Activated CD4-positive, alpha-beta T cell treated with anti-CD3 and anti-CD28 coated beads, Interleukin-2, amount 10 ng/mL, durations not matched to agents 7 days and 5 days (primary cell): ENCODE measurements around the gene ZNF345. TPM values are rescaled to one million over a fixed set of nuclear protein-coding genes. Genes with fewer than 3 reads are reported as not detected.

Experiments
- CTCF ChIA-PET: fragments of 350-600 bp; sonication (Branson Sonifier 250); formaldehyde crosslinking; loops from one replicate; lab custom pipeline; 2021; ENCODE audit warnings: antibody characterized with exemption; lab: Charles Lee
- POLR2A ChIA-PET: fragments of 350-600 bp; sonication (Branson Sonifier 250); formaldehyde crosslinking; loops from one replicate; lab custom pipeline; 2021; ENCODE audit warnings: antibody characterized with exemption; lab: Charles Lee
- DNase-seq: peaks from one replicate; pipeline ENCODE4 v3.0.0-alpha.2; 2020
- H3K27ac Mint-ChIP-seq: one replicate; pipeline ENCODE4 v1.8.0; 2021; ENCODE audit warnings: mild to moderate bottlenecking, moderate library complexity, mixed read lengths
- H3K27me3 Mint-ChIP-seq: one replicate; pipeline ENCODE4 v1.8.0; 2021; ENCODE audit warnings: mixed read lengths
- H3K36me3 Mint-ChIP-seq: one replicate; pipeline ENCODE4 v1.8.0; 2021; ENCODE audit warnings: low read depth, mixed read lengths
- H3K4me1 Mint-ChIP-seq: one replicate; pipeline ENCODE4 v1.8.0; 2021; ENCODE audit warnings: mixed read lengths
- H3K4me3 Mint-ChIP-seq: one replicate; pipeline ENCODE4 v1.8.0; 2021; ENCODE audit warnings: mild to moderate bottlenecking, moderate library complexity, mixed read lengths
- H3K9me3 Mint-ChIP-seq: one replicate; pipeline ENCODE4 v1.8.0; 2021; ENCODE audit warnings: mixed read lengths
- total RNA-seq, 2 experiments: library from RNA; stranded (reverse); gene quantifications; one replicate each; pipeline ENCODE4 v1.2.3, GENCODE V29; 2021

ZNF345 gene
- total RNA-seq, 2 experiments from 2014 or later, result 6.0 to 6.7 TPM

DNA sequence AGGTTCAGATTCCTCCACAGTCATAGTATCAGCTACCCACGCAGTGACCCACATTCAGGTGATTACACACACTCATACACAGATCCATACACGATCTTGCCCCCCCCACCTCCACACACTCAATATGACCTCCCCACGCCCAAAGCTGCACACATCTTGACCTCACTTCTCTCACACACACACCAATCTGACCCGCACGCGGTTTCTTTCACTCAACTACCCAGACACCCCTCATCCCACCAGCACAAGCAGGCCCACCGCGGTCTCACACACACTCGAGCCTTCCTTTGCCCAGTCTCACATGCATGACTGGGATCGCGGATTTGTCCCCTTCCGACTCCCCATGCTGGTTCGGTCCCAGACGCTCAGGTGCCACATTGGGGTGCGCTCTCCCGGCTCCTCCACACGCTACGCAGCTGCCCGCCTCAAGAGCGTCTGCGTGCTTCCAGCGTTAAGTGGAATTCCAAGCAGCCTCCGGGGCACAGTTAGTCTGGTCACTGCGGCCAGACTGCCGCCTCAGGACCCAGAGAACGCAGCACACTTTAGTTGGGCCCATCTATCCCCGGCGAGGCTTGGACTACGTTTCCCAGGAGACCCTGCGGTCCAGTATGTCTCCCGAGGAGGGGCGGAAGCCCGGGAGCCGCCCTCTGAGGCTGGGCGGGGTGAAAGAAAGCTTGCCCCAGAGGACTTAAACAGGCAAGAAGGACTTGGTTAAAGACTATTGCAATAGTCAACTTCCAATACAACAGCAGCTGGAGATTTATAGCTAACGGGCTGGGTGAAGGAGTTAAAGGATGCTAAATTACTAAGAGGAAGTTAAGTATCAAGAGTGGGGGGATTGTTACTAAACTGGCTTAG is 746 bp upstream of the ZNF345 start:
- Mint-ChIP-seq H3K27ac (no peak overlapping the region), H3K27me3 (no peaks in the 10 kb centered on the region), H3K9me3 (peaks cover 28% of the 10 kb centered on the region), H3K36me3 (peaks cover 52% of the 10 kb centered on the region), H3K4me1 (peaks cover 8% of the 10 kb centered on the region), H3K4me3 (no peak overlapping the region)
- ChIA-PET POLR2A (interaction anchor here (1.1 to 1.8 kb wide), 3 partner anchors 12 to 360 kb away, joined by 3 to 10 read pairs (median 5); partner anchors contain the start of genes ZNF382, ZNF566 and ZNF790), CTCF (interaction anchor here (0.8 to 3.4 kb wide), 5 partner anchors 11 to 123 kb away, joined by 3 to 27 read pairs (median 3); partner anchors contain the start of gene ZNF790)
- DNase-seq, result peak; percentile 93

DNA sequence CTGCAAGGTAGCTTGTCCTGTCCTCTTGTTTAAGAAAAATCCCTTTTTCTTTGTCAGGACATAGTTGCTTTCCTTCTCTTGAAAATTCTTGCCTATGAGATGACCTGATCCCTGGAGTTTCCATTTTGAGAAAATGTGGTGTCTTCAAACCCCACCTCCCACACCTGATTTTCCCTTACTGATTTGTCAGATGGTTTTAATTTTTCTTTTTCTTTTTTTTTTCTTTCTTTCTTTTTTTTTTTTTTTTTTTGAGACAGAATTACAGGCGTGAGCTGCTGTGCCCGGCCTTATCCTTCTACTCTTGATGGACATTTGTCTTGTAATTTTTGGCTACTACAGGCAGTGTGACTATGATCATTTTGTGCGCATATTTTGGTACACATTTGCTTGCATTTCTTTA is 1.2 kb downstream of the ZNF345 start:
- no peak for DNase-seq
- peaks cover 8% of the 10 kb centered on the region for H3K4me1 Mint-ChIP-seq
- ChIA-PET POLR2A (no interaction called here), CTCF (interaction anchor here (1.0 kb wide), 1 partner anchor 14 kb away, joined by 3 read pairs; no protein-coding TSS in a partner anchor)
- peaks cover 22% of the 10 kb centered on the region for H3K9me3 Mint-ChIP-seq
- peak overlapping the region; percentile 39 for H3K4me3 Mint-ChIP-seq
- H3K36me3 Mint-ChIP-seq, result peaks cover 49% of the 10 kb centered on the region
- no peaks in the 10 kb centered on the region for H3K27me3 Mint-ChIP-seq
- H3K27ac Mint-ChIP-seq, result peak overlapping the region; percentile 22

DNA sequence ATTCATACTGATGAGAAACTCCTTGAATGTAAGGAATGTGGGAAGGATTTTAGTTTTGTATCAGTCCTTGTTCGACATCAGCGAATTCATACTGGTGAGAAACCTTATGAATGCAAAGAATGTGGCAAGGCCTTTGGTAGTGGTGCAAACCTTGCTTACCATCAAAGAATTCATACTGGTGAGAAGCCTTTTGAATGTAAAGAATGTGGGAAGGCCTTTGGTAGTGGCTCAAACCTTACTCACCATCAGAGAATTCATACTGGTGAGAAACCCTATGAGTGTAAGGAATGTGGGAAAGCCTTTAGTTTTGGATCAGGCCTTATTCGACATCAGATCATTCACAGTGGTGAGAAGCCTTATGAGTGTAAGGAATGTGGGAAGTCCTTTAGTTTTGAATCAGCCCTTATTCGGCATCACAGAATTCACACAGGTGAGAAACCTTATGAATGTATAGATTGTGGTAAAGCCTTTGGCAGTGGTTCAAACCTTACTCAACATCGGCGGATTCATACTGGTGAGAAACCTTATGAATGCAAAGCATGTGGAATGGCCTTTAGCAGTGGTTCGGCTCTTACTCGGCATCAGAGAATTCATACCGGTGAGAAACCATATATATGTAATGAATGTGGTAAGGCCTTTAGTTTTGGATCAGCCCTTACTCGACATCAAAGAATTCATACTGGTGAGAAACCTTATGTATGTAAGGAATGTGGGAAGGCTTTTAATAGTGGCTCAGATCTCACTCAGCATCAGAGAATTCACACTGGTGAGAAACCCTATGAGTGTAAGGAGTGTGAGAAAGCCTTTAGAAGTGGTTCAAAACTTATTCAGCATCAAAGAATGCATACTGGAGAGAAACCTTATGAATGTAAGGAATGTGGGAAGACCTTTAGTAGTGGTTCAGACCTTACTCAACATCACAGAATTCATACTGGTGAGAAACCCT is 26.6 kb downstream of the ZNF345 start:
- ChIA-PET POLR2A (no interaction called here), CTCF (no interaction called here)
- H3K4me1 Mint-ChIP-seq, result no peaks in the 10 kb centered on the region
- H3K4me3 Mint-ChIP-seq, result no peak overlapping the region
- DNase-seq, result no peak
- H3K27me3 Mint-ChIP-seq, result no peaks in the 10 kb centered on the region
- no peak overlapping the region for H3K27ac Mint-ChIP-seq
- peaks cover 45% of the 10 kb centered on the region for H3K36me3 Mint-ChIP-seq
- peaks cover 57% of the 10 kb centered on the region for H3K9me3 Mint-ChIP-seq

GRCh38 chr19:36891768-36892357 is 41.2 kb downstream of the ZNF345 start:
- Mint-ChIP-seq H3K27me3 (no peaks in the 10 kb centered on the region), H3K27ac (no peak overlapping the region), H3K4me1 (no peaks in the 10 kb centered on the region), H3K4me3 (no peak overlapping the region), H3K9me3 (peaks cover 66% of the 10 kb centered on the region), H3K36me3 (peaks cover 74% of the 10 kb centered on the region)
- DNase-seq, result no peak
- ChIA-PET POLR2A (no interaction called here), CTCF (no interaction called here)

DNA sequence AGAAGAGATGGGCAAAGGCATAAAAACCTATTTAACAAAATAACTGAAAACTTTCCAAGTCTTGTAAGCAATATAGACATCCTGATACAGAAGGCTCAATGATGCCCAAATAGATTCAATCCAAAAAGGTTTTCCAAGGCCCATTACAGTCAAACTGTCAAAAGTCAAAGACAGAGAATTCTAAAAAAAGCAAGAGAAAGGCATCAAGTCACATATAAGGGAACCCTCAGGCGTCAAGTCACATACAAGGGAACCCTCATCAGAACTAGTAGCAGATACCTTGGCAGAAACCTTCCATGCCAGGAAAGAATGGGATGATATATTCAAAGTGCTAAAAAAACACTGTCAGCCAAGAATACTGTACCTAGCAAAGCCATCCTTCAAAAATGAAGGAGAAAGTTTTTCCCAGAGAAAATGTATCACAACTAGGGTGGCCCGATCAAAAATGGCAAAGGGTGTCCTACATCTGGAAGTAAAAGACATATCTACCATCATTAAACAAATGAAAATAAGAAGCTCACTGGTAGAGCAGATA is 44.2 kb downstream of the ZNF345 start:
- peaks cover 65% of the 10 kb centered on the region for H3K9me3 Mint-ChIP-seq
- H3K27me3 Mint-ChIP-seq, result no peaks in the 10 kb centered on the region
- peaks cover 85% of the 10 kb centered on the region for H3K36me3 Mint-ChIP-seq
- no peak for DNase-seq
- ChIA-PET POLR2A (no interaction called here), CTCF (no interaction called here)
- no peaks in the 10 kb centered on the region for H3K4me1 Mint-ChIP-seq
- no peak overlapping the region for H3K4me3 Mint-ChIP-seq
- no peak overlapping the region for H3K27ac Mint-ChIP-seq

GRCh38 chr19:36898422-36898821 is 47.7 kb downstream of the ZNF345 start:
- Mint-ChIP-seq H3K9me3 (peaks cover 48% of the 10 kb centered on the region), H3K4me3 (no peak overlapping the region), H3K36me3 (peaks cover 83% of the 10 kb centered on the region), H3K27me3 (no peaks in the 10 kb centered on the region), H3K4me1 (no peaks in the 10 kb centered on the region), H3K27ac (no peak overlapping the region)
- POLR2A ChIA-PET, result no interaction called here
- no peak for DNase-seq
- CTCF ChIA-PET, result no interaction called here

- Mint-ChIP-seq H3K27me3 (no peaks in the 10 kb centered on the region), H3K4me1 (peaks cover 31% of the 10 kb centered on the region), H3K4me3 (peak within 1 kb of the TSS; percentile 89), H3K9me3 (peaks cover 47% of the 10 kb centered on the region), H3K27ac (peak within 1 kb of the TSS; percentile 97), H3K36me3 (peaks cover 78% of the 10 kb centered on the region)
- CTCF ChIA-PET, result interaction anchor here (0.6 to 1.5 kb wide), 3 partner anchors 10 to 570 kb away, joined by 3 to 4 read pairs (median 3); no protein-coding TSS in a partner anchor
- POLR2A ChIA-PET, result no interaction called here
- peak; percentile 96 for DNase-seq
These were observed 65.5 kb downstream of the ZNF345 start, which contains the start of the genes ZNF568 and ZNF829 for GRCh38 chr19:36915992-36916830. Gene ZNF568, plus strand, starts transcription at chr19:36916332. Its CDS starts 6,439 bp downstream, at chr19:36922771. Gene ZNF829, minus strand, starts transcription at chr19:36916291. Its CDS starts 1,124 bp downstream, at chr19:36915167.

DNA sequence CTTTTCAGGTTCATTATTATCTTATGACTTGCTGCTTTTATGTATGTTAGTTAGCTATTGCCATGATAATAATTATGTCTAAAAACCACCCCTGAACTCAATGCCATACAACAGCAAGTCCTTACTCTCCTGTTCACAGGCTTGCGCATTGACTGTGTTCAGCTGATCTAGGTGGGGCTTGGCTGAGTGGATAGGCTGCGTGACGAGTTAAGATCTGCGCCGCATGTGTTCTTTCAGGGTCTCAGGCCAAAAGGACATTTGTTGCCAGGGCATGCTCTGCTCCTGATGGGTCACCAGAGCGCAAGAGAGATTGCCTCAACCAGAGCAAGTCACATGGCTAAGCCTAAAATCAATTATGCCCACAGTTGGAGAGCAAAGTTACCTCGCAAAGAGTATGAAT is 66.3 kb downstream of the ZNF345 start:
- ChIA-PET POLR2A (no interaction called here), CTCF (interaction anchor here (0.9 to 1.5 kb wide), 2 partner anchors 9 to 13 kb away, joined by 3 read pairs; no protein-coding TSS in a partner anchor)

DNA sequence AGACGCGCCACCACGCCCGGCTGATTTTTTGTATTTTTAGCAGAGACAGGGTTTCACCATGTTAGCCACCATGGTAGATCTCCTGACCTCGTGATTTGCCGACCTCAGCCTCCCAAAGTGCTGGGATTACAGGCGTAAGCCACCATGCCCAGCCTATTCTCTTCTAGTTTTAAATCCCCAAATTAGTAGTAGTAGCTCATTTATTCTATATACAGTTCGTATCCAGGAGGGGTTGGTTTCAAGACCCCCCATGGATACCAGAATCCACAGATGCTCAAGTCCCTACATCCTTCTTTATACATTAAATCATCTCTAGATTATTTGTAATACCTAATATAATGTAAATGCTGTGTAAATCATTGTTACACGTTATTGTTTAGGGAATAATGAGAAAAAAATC is 67.4 kb downstream of the ZNF345 start:
- H3K27me3 Mint-ChIP-seq, result no peaks in the 10 kb centered on the region
- H3K9me3 Mint-ChIP-seq, result peaks cover 44% of the 10 kb centered on the region
- peaks cover 31% of the 10 kb centered on the region for H3K4me1 Mint-ChIP-seq
- CTCF ChIA-PET, result no interaction called here
- H3K27ac Mint-ChIP-seq, result no peak overlapping the region
- POLR2A ChIA-PET, result no interaction called here
- peaks cover 75% of the 10 kb centered on the region for H3K36me3 Mint-ChIP-seq
- DNase-seq, result no peak
- no peak overlapping the region for H3K4me3 Mint-ChIP-seq

More for the DNA sequence above, 66.3 kb downstream of the ZNF345 start:
- Mint-ChIP-seq H3K36me3 (peaks cover 76% of the 10 kb centered on the region), H3K27ac (peak overlapping the region; percentile 97), H3K27me3 (no peaks in the 10 kb centered on the region), H3K9me3 (peaks cover 41% of the 10 kb centered on the region), H3K4me3 (peak overlapping the region; percentile 89), H3K4me1 (peaks cover 31% of the 10 kb centered on the region)
- DNase-seq, result peak; percentile 7
